SW 1271 (cell line): Measurements from ENCODE around the gene CDK16.
"Not testable (repeated sequence)": the region's sequence is repeated elsewhere in the genome, so short reads cannot be mapped to it uniquely, and the experiment has no call there.

Source experiments
- DNase-seq, 2 experiments: peaks; one replicate each; lab custom pipeline; 2025; lab: John Stamatoyannopoulos, UW

The CDK16 gene

GRCh38 chrX:47250017-47250347 is 31.5 kb downstream of the CDK16 start:
- no peak for DNase-seq

- DNase-seq, result not testable (repeated sequence)
These were observed 39.1 kb downstream of the CDK16 start for GRCh38 chrX:47257620-47258019.

GRCh38 chrX:47264483-47265173 is 46.1 kb downstream of the CDK16 start:
- no peak for DNase-seq

GRCh38 chrX:47266643-47267042 is 48.2 kb downstream of the CDK16 start:
- DNase-seq, result no peak

- DNase-seq, result no peak
These were observed 53.5 kb downstream of the CDK16 start for GRCh38 chrX:47272013-47272408.

- no peak for DNase-seq
These were observed 54.7 kb downstream of the CDK16 start for GRCh38 chrX:47273011-47273730.

GRCh38 chrX:47278691-47279090 is 60.2 kb downstream of the CDK16 start:
- no peak for DNase-seq
